Activated CD8-positive, alpha-beta memory T cell treated with anti-CD3 and anti-CD28 coated beads, Interleukin-2, amount 50 U/mL, for 24 hours (primary cell): ENCODE results near the gene GPC6.

ENCODE experiments used
- DNase-seq: peaks from one replicate; pipeline ENCODE4 v3.0.0-alpha.2; 2020; ENCODE audit errors: extremely low read depth

The GPC6 gene

GRCh38 chr13:93964146-93964512 is 737.5 kb downstream of the GPC6 start:
- no peak for DNase-seq

- DNase-seq, result no peak
These were observed 739.0 kb downstream of the GPC6 start for GRCh38 chr13:93965587-93965986.

- no peak for DNase-seq
These were observed 739.8 kb downstream of the GPC6 start for GRCh38 chr13:93966267-93966936.

- DNase-seq, result no peak
These were observed 740.7 kb downstream of the GPC6 start for GRCh38 chr13:93967286-93967685.

- DNase-seq, result no peak
These were observed 748.6 kb downstream of the GPC6 start for GRCh38 chr13:93975242-93975641.

- DNase-seq, result no peak
These were observed 749.9 kb downstream of the GPC6 start for GRCh38 chr13:93976528-93976927.

- DNase-seq, result no peak
These were observed 751.4 kb downstream of the GPC6 start for GRCh38 chr13:93977986-93978385.

GRCh38 chr13:93981426-93981977 is 754.9 kb downstream of the GPC6 start:
- DNase-seq, result no peak

GRCh38 chr13:93982179-93982918 is 755.7 kb downstream of the GPC6 start:
- no peak for DNase-seq

- no peak for DNase-seq
These were observed 757.4 kb downstream of the GPC6 start for GRCh38 chr13:93984052-93984451.

GRCh38 chr13:93984876-93985275 is 758.3 kb downstream of the GPC6 start:
- no peak for DNase-seq

- DNase-seq, result no peak
These were observed 760.9 kb downstream of the GPC6 start for GRCh38 chr13:93987458-93987857.

GRCh38 chr13:93991569-93991968 is 765.0 kb downstream of the GPC6 start:
- DNase-seq, result no peak

GRCh38 chr13:93996481-93996880 is 769.9 kb downstream of the GPC6 start:
- no peak for DNase-seq

- DNase-seq, result no peak
These were observed 779.7 kb downstream of the GPC6 start for GRCh38 chr13:94006296-94006695.

GRCh38 chr13:94007072-94007471 is 780.5 kb downstream of the GPC6 start:
- no peak for DNase-seq

- no peak for DNase-seq
These were observed 783.1 kb downstream of the GPC6 start for GRCh38 chr13:94009701-94010100.

- DNase-seq, result no peak
These were observed 787.9 kb downstream of the GPC6 start for GRCh38 chr13:94014461-94014860.

- no peak for DNase-seq
These were observed 793.8 kb downstream of the GPC6 start for GRCh38 chr13:94020426-94020825.

GRCh38 chr13:94020833-94021232 is 794.2 kb downstream of the GPC6 start:
- DNase-seq, result no peak

GRCh38 chr13:94028234-94028633 is 801.6 kb downstream of the GPC6 start:
- DNase-seq, result no peak

GRCh38 chr13:94028650-94029049 is 802.0 kb downstream of the GPC6 start:
- no peak for DNase-seq

- no peak for DNase-seq
These were observed 804.0 kb downstream of the GPC6 start for GRCh38 chr13:94030415-94031119.
